OCI-LY1 (cell line): Measurements from ENCODE around the gene MAPK8.

Source experiments
- H2AFZ ChIP-seq: fragments of 200-600 bp; sonication (generic), shearing (Covaris generic); 2 replicates; pipeline ENCODE4 v1.6.0; 2014; ENCODE audit warnings: antibody characterized with exemption, mild to moderate bottlenecking, low read length
- H3F3A ChIP-seq: fragments of 200-600 bp; sonication (generic), shearing (Covaris generic); 2 replicates; pipeline ENCODE4 v1.6.0; 2014; ENCODE audit warnings: mild to moderate bottlenecking, antibody characterized with exemption, low read length, moderate library complexity; ENCODE audit not compliant: insufficient read depth
- H3K27ac ChIP-seq: fragments of 200-600 bp; sonication (generic); 2 replicates; pipeline ENCODE4 v1.5.1; 2014; ENCODE audit warnings: low read length, mixed run types, mild to moderate bottlenecking, low read depth; ENCODE audit not compliant: poor library complexity, severe bottlenecking
- H3K27me3 ChIP-seq: fragments of 200-600 bp; sonication (generic); 2 replicates; pipeline ENCODE4 v1.6.0; 2014; ENCODE audit warnings: antibody characterized with exemption, mild to moderate bottlenecking, low read length, moderate library complexity; ENCODE audit not compliant: insufficient read depth
- H3K36me3 ChIP-seq: fragments of 200-600 bp; sonication (generic); 2 replicates; pipeline ENCODE4 v1.6.1; 2014; ENCODE audit warnings: mild to moderate bottlenecking, antibody characterized with exemption, low read length, moderate library complexity, mixed read lengths; ENCODE audit not compliant: insufficient read depth
- H3K4me1 ChIP-seq: fragments of 200-600 bp; sonication (generic); 2 replicates; pipeline ENCODE4 v1.5.1; 2014; ENCODE audit warnings: mild to moderate bottlenecking, low read length, moderate library complexity; ENCODE audit not compliant: insufficient read depth, severe bottlenecking
- H3K4me2 ChIP-seq: fragments of 200-600 bp; sonication (generic), shearing (Covaris generic); 2 replicates; pipeline ENCODE4 v1.6.1; 2014; ENCODE audit warnings: low read length
- H3K4me3 ChIP-seq: fragments of 200-600 bp; sonication (generic); 2 replicates; pipeline ENCODE4 v1.5.1; 2014; ENCODE audit warnings: low read length, low read depth, mild to moderate bottlenecking, mixed read lengths; ENCODE audit not compliant: poor library complexity, severe bottlenecking
- H3K79me2 ChIP-seq: fragments of 200-600 bp; shearing (Covaris generic); 2 replicates; pipeline ENCODE4 v1.6.1; 2016; ENCODE audit warnings: mixed run types, low read length, mixed read lengths; ENCODE audit not compliant: insufficient read depth
- H3K9ac ChIP-seq: fragments of 200-600 bp; sonication (generic), shearing (Covaris generic); 2 replicates; pipeline ENCODE4 v1.6.1; 2014; ENCODE audit warnings: mild to moderate bottlenecking, low read length, mixed read lengths
- H3K9me2 ChIP-seq: fragments of 200-600 bp; sonication (generic), shearing (Covaris generic); 2 replicates; pipeline ENCODE4 v1.6.1; 2014; ENCODE audit warnings: low read depth, mild to moderate bottlenecking, low read length, mixed read lengths
- H3K9me3 ChIP-seq: fragments of 200-600 bp; shearing (Covaris generic); 2 replicates; pipeline ENCODE4 v1.6.1; 2014; ENCODE audit warnings: low read length, mixed read lengths
- H4K20me1 ChIP-seq: fragments of 200-600 bp; sonication (generic), shearing (Covaris generic); 2 replicates; pipeline ENCODE4 v1.6.0; 2016; ENCODE audit warnings: mild to moderate bottlenecking, low read length; ENCODE audit not compliant: insufficient read depth
- EZH2 ChIP-seq: fragments of 200-600 bp; sonication (generic), shearing (Covaris generic); IDR thresholded peaks from 2 replicates; pipeline ENCODE4 v1.8.0; 2017; ENCODE audit warnings: borderline replicate concordance, mixed run types, mild to moderate bottlenecking, antibody characterized with exemption, low read length, moderate library complexity, mixed read lengths
- TF ChIP-seq, protein P1 (sequence below): fragments of 200-600 bp; sonication (generic), shearing (Covaris generic); IDR thresholded peaks from 2 replicates; pipeline ENCODE4 v1.5.1; 2017; ENCODE audit warnings: mild to moderate bottlenecking, antibody characterized with exemption, low read length, moderate library complexity, mixed read lengths

MAPK8 gene

DNA sequence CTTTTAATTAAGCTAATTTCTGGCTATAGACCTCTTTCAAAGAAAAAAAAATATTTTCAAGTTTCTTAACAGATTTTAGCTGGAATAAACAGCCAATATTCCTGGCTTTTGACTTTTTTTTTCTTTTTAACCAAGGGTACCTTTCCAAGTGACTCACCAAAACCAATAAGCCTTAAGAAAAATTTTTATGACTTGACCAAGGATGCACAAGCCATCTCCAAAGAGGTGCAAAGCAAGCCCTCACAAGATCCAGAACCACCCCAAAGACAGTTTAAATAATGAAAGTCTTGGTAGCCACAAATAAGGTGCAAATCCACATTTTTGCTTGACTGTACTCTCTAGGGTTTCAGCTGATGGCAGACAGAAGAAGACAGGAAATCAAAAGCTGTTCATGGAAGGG is 76.5 kb downstream of the MAPK8 start:
- H3K79me2 ChIP-seq = no peaks in the 10 kb centered on the region
- no peak overlapping the region for H3K9ac ChIP-seq
- H3K36me3 ChIP-seq = no peaks in the 10 kb centered on the region; the same call in 1 of the 2 replicates
- H3K27me3 ChIP-seq = no peaks in the 10 kb centered on the region
- H3K9me2 ChIP-seq = no peaks in the 10 kb centered on the region
- H4K20me1 ChIP-seq = no peaks in the 10 kb centered on the region
- H2AFZ ChIP-seq = no peak overlapping the region
- no peak overlapping the region for H3K4me2 ChIP-seq
- no peak overlapping the region for H3K27ac ChIP-seq
- no peak for TF ChIP-seq EZH2
- TF ChIP-seq, protein P1, sequence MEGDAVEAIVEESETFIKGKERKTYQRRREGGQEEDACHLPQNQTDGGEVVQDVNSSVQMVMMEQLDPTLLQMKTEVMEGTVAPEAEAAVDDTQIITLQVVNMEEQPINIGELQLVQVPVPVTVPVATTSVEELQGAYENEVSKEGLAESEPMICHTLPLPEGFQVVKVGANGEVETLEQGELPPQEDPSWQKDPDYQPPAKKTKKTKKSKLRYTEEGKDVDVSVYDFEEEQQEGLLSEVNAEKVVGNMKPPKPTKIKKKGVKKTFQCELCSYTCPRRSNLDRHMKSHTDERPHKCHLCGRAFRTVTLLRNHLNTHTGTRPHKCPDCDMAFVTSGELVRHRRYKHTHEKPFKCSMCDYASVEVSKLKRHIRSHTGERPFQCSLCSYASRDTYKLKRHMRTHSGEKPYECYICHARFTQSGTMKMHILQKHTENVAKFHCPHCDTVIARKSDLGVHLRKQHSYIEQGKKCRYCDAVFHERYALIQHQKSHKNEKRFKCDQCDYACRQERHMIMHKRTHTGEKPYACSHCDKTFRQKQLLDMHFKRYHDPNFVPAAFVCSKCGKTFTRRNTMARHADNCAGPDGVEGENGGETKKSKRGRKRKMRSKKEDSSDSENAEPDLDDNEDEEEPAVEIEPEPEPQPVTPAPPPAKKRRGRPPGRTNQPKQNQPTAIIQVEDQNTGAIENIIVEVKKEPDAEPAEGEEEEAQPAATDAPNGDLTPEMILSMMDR = no peak
- H3K4me1 ChIP-seq = peaks cover 5% of the 10 kb centered on the region
- no peaks in the 10 kb centered on the region for H3F3A ChIP-seq
- H3K9me3 ChIP-seq = peaks cover 5% of the 10 kb centered on the region; the same call in 1 of the 2 replicates
- no peak overlapping the region for H3K4me3 ChIP-seq

DNA sequence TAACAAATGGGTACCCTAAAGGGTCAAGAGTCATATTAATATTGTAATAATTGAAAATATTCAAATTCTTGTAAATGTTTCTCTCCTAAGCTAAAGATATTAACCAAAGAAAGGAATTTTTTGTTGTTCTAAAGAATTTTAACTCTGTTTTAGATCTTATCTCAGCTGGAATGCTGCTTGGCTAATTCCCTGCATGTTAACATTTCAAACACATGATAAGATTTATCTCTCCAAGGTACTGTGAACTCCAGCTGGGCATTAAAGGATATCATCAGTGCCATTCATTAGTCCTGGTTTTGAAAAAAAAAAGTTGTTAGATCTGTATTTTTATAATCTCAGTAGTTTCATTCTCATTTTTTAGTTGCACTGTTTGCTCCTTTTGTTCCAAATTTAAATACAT is 76.9 kb downstream of the MAPK8 start:
- Histone ChIP-seq H3F3A (no peaks in the 10 kb centered on the region), H3K9ac (no peak overlapping the region), H3K9me2 (no peaks in the 10 kb centered on the region), H3K9me3 (peaks cover 5% of the 10 kb centered on the region; the same call in 1 of the 2 replicates), H3K4me1 (peaks cover 5% of the 10 kb centered on the region), H4K20me1 (no peaks in the 10 kb centered on the region), H3K27me3 (no peaks in the 10 kb centered on the region), H3K4me2 (no peak overlapping the region), H3K79me2 (no peaks in the 10 kb centered on the region), H3K36me3 (no peaks in the 10 kb centered on the region; the same call in 1 of the 2 replicates), H2AFZ (no peak overlapping the region), H3K27ac (no peak overlapping the region), H3K4me3 (no peak overlapping the region)
- TF ChIP-seq, protein P1 = no peak

DNA sequence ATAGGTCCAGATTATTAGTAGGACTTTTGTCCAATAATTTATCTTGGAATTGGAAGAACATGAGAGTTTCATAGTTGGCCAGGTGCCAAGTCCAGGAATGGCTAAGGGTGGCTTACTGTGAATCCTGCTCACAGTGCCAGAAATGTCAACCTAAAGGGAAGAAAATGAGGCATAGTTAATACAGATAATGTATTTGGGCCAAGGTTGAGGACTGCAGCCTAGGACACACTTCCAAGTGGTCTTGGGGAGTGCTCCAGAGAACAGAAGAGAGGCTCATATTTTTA is 78.2 kb downstream of the MAPK8 start:
- Histone ChIP-seq H3K27ac (no peak overlapping the region), H3K4me3 (no peak overlapping the region), H3K27me3 (no peaks in the 10 kb centered on the region), H3F3A (no peaks in the 10 kb centered on the region), H3K4me1 (peaks cover 5% of the 10 kb centered on the region), H3K79me2 (no peaks in the 10 kb centered on the region), H3K36me3 (no peaks in the 10 kb centered on the region; the same call in 1 of the 2 replicates), H3K9me3 (peaks cover 5% of the 10 kb centered on the region; the same call in 1 of the 2 replicates), H3K4me2 (no peak overlapping the region), H4K20me1 (no peaks in the 10 kb centered on the region), H2AFZ (no peak overlapping the region), H3K9me2 (no peaks in the 10 kb centered on the region), H3K9ac (no peak overlapping the region)
- TF ChIP-seq EZH2 = no peak
- TF ChIP-seq, protein P1 = no peak
